Measurements from ENCODE around the gene ALCAM.

The ALCAM gene

DNA sequence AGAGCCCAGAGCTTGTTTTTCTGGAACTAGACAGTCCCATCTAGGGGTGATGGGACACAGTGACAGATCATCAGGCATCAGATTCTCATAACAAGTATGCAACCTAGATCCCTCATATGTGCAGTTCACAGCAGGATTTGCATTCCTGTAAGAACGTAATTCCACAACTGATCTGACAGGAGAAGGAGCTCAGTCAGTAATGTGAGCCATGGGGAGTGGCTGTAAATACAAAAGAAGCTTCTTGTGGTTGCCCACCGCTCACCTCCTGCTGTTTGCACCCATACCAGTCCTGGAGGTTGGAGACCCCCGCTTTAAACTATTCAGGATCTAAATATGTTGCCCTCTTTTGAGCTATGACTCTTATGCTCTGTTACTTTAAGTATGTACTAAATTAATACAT is 167.3 kb downstream of the ALCAM start:
- Histone ChIP-seq H3K4me2 (no peak overlapping the region), H3K36me3 (ENCODE audit: insufficient read depth) (no peaks in the 10 kb centered on the region), H3K4me1 (ENCODE audit: low read depth, poor library complexity, severe bottlenecking) (no peaks in the 10 kb centered on the region), H2AFZ (ENCODE audit: low read depth) (no peak overlapping the region), H3K4me3 (IDR thresholded peaks at IDR 0.05; ENCODE audit: insufficient read depth, low read depth, low read length) (no peak overlapping the region), H3K9ac (no peak overlapping the region), H4K20me1 (ENCODE audit: insufficient read depth) (no peaks in the 10 kb centered on the region), H3K27me3 (ENCODE audit: insufficient read depth, low read depth) (no peaks in the 10 kb centered on the region), H3K79me2 (ENCODE audit: insufficient read depth, low read depth) (no peaks in the 10 kb centered on the region), H3K27ac (no peak overlapping the region)
- TF ChIP-seq, protein P1, sequence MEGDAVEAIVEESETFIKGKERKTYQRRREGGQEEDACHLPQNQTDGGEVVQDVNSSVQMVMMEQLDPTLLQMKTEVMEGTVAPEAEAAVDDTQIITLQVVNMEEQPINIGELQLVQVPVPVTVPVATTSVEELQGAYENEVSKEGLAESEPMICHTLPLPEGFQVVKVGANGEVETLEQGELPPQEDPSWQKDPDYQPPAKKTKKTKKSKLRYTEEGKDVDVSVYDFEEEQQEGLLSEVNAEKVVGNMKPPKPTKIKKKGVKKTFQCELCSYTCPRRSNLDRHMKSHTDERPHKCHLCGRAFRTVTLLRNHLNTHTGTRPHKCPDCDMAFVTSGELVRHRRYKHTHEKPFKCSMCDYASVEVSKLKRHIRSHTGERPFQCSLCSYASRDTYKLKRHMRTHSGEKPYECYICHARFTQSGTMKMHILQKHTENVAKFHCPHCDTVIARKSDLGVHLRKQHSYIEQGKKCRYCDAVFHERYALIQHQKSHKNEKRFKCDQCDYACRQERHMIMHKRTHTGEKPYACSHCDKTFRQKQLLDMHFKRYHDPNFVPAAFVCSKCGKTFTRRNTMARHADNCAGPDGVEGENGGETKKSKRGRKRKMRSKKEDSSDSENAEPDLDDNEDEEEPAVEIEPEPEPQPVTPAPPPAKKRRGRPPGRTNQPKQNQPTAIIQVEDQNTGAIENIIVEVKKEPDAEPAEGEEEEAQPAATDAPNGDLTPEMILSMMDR (conservative IDR thresholded peaks at IDR 0.05; ENCODE audit: low read depth, low read length): no peak

DNA sequence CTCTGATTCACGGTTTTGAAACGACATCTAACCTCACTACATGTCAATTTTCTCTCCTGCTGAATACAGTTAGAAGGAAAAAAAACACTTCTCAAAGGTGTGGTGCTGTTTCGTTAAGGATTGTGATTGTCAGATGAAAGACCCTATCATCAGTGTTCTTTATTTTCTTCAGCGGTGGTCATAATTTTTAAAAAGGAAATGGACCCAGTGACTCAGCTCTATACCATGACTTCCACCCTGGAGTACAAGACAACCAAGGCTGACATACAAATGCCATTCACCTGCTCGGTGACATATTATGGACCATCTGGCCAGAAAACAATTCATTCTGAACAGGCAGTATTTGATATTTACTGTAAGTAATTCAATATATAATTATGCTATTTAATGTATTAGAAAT is 167.8 kb downstream of the ALCAM start:
- H3K27ac ChIP-seq: no peak overlapping the region
- H3K27me3 ChIP-seq (ENCODE audit: insufficient read depth, low read depth): no peaks in the 10 kb centered on the region
- no peaks in the 10 kb centered on the region for H4K20me1 ChIP-seq (ENCODE audit: insufficient read depth)
- no peak overlapping the region for H3K9ac ChIP-seq
- no peaks in the 10 kb centered on the region for H3K79me2 ChIP-seq (ENCODE audit: insufficient read depth, low read depth)
- no peak overlapping the region for H3K4me2 ChIP-seq
- H2AFZ ChIP-seq (ENCODE audit: low read depth): no peak overlapping the region
- no peaks in the 10 kb centered on the region for H3K4me1 ChIP-seq (ENCODE audit: low read depth, poor library complexity, severe bottlenecking)
- no peaks in the 10 kb centered on the region for H3K36me3 ChIP-seq (ENCODE audit: insufficient read depth)
- H3K4me3 ChIP-seq (IDR thresholded peaks at IDR 0.05; ENCODE audit: insufficient read depth, low read depth, low read length): no peak overlapping the region
- TF ChIP-seq, protein P1 (conservative IDR thresholded peaks at IDR 0.05; ENCODE audit: low read depth, low read length): no peak

DNA sequence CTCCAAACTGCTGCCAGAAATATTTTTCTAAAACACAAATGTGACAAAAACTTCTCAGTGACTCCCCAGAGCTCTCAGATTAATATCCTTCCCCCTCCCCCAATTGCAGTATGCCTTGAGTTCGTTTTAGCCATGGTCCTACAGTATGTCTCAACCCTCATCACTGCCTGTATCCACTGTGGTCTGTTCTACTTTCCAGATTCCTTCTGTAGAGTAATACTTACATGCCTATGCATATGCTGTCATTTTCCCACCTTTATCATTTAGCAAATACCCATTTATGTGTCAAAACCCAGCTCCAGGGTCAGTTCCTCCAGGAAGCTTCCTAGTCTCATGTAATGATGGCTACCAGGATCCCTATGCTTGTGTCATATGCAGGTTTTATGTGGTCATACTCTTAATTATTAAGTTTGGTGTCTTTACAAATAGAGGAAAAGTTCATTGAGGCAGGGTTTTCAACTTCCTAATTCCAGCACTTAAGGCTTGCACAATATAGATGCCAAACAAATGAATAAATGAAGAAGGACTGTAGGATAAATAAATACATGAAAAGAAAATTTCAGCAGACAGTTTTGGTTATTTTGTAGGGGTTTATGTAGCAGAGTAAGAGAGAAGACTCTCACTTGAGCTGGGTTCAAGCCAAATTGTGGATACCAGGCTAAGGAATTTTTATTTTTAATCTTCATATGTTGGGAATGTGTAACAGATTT is 170.8 kb downstream of the ALCAM start:
- Histone ChIP-seq H3K9ac (no peak overlapping the region), H3K4me3 (IDR thresholded peaks at IDR 0.05; ENCODE audit: insufficient read depth, low read depth, low read length) (no peak overlapping the region), H3K36me3 (ENCODE audit: insufficient read depth) (no peaks in the 10 kb centered on the region), H3K27ac (no peak overlapping the region), H3K4me2 (no peak overlapping the region), H4K20me1 (ENCODE audit: insufficient read depth) (no peaks in the 10 kb centered on the region), H3K79me2 (ENCODE audit: insufficient read depth, low read depth) (no peaks in the 10 kb centered on the region), H2AFZ (ENCODE audit: low read depth) (no peak overlapping the region), H3K4me1 (ENCODE audit: low read depth, poor library complexity, severe bottlenecking) (no peaks in the 10 kb centered on the region), H3K27me3 (ENCODE audit: insufficient read depth, low read depth) (no peaks in the 10 kb centered on the region)
- TF ChIP-seq, protein P1 (conservative IDR thresholded peaks at IDR 0.05; ENCODE audit: low read depth, low read length): no peak

DNA sequence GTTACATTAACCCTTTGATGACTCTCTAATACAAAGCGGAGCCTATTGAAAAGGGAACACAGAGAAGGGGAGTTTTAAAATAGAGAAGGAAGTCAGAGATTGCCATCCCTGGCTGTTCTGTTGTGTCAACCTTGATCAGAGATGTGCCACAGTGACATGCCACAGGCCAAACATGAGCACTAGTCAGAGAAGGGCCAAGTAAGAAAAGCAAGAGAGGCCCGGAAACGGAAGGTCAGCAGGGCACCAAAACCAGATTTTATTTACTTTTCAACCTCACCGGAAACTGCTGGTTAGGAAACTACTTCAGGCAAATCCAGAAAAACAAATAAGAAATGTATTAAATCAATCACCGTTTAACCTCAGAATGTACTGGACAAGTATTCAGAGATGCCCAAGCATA is 171.8 kb downstream of the ALCAM start:
- Histone ChIP-seq H3K4me3 (IDR thresholded peaks at IDR 0.05; ENCODE audit: insufficient read depth, low read depth, low read length) (no peak overlapping the region), H2AFZ (ENCODE audit: low read depth) (no peak overlapping the region), H4K20me1 (ENCODE audit: insufficient read depth) (no peaks in the 10 kb centered on the region), H3K36me3 (ENCODE audit: insufficient read depth) (no peaks in the 10 kb centered on the region), H3K79me2 (ENCODE audit: insufficient read depth, low read depth) (no peaks in the 10 kb centered on the region), H3K27me3 (ENCODE audit: insufficient read depth, low read depth) (no peaks in the 10 kb centered on the region), H3K27ac (no peak overlapping the region), H3K4me2 (no peak overlapping the region), H3K9ac (no peak overlapping the region), H3K4me1 (ENCODE audit: low read depth, poor library complexity, severe bottlenecking) (no peaks in the 10 kb centered on the region)
- TF ChIP-seq, protein P1 (conservative IDR thresholded peaks at IDR 0.05; ENCODE audit: low read depth, low read length): no peak

Measured in KMS-11 (cell line).